Esophagus muscularis mucosa (tissue), 4 donors: ENCODE data around the gene HTATSF1. TPM values are rescaled to one million over a fixed set of nuclear protein-coding genes. Genes with fewer than 3 reads are reported as not detected.
A peak's percentile ranks its signal among the peaks of the same experiment; 100 is the strongest.

ENCODE experiments used
- DNase-seq: peaks from one replicate; pipeline ENCODE4 v3.0.0-alpha.2; 2017; ENCODE audit errors: extremely low spot score
- H3K27ac ChIP-seq, 4 donors: fragments of 200-600 bp; sonication (generic); replicated peaks in 1 of 4; 1 replicate in 3 of 4; 2 replicates in 1 of 4; pipeline ENCODE4 v1.5.1; 2016 to 2019; ENCODE audit warnings: mild to moderate bottlenecking in 1 of 4
- H3K27me3 ChIP-seq, 4 donors: fragments of 200-600 bp; sonication (generic); one replicate each; pipeline versions ENCODE4 v1.5.1 to v1.6.0; 2016 to 2019
- H3K36me3 ChIP-seq, 4 donors: fragments of 200-600 bp; sonication (generic); one replicate each; pipeline ENCODE4 v1.5.1; 2016 to 2019
- H3K4me1 ChIP-seq, 4 donors: fragments of 200-600 bp; sonication (generic); one replicate each; pipeline ENCODE4 v1.5.1; 2016 to 2019
- H3K4me3 ChIP-seq, 4 donors: fragments of 200-600 bp; sonication (generic); 1 replicate in 2 of 4; 2 replicates in 2 of 4; pipeline ENCODE4 v1.5.1; 2016 to 2019; ENCODE audit warnings: mild to moderate bottlenecking in 4 of 4, moderate library complexity in 1 of 4
- H3K9me3 ChIP-seq, 4 donors: fragments of 200-600 bp; sonication (generic); 1 replicate in 3 of 4; 2 replicates in 1 of 4; pipeline ENCODE4 v1.5.1; 2016 to 2019
- EP300 ChIP-seq: sonication (generic); formaldehyde crosslinking; IDR thresholded peaks from one replicate; pipeline ENCODE4 v1.6.1; 2017; ENCODE audit warnings: antibody characterized with exemption
- POLR2A ChIP-seq: fragments of 450-650 bp; IDR thresholded peaks from one replicate; pipeline ENCODE4 v1.6.1; 2017; ENCODE audit warnings: antibody characterized with exemption, moderate library complexity, mild to moderate bottlenecking, low read depth
- POLR2AphosphoS5 ChIP-seq, 2 donors: sonication (generic); formaldehyde crosslinking; IDR thresholded peaks; one replicate each; pipeline ENCODE4 v1.6.1; 2017; ENCODE audit warnings: antibody characterized with exemption in 2 of 2
- WGBS: methylation state at CpG from one replicate; pipeline ENCODE4 v1.1.5; 2018; 5-methylcytosine and 5-hydroxymethylcytosine counted together
- intact Hi-C: fragments of 100-400 bp; cut with DNase I; formaldehyde crosslinking; loops from one replicate; pipeline ENCODE4 v1.15.1; 2023
- total RNA-seq, 4 donors: library from RNA; depleted of rRNA; stranded (reverse); fragments of >200 nt; gene quantifications; one replicate each; pipeline versions ENCODE4 v1.1.0 to v1.2.1, GENCODE V29; 2016
- TF ChIP-seq, protein P1 (sequence below), 3 experiments: fragments of 200-600 bp in 2 of 3; fragments of 450-650 bp in 1 of 3; sonication (generic) in 2 of 3; IDR thresholded peaks; one replicate each; pipeline ENCODE4 v1.5.1; 2017 to 2019; ENCODE audit warnings: antibody characterized with exemption in 3 of 3, mild to moderate bottlenecking in 2 of 3, moderate library complexity in 1 of 3

The HTATSF1 gene
- total RNA-seq, 4 donors from 2014 or later, result 47.7 to 59.8 (median 55.4) TPM

DNA sequence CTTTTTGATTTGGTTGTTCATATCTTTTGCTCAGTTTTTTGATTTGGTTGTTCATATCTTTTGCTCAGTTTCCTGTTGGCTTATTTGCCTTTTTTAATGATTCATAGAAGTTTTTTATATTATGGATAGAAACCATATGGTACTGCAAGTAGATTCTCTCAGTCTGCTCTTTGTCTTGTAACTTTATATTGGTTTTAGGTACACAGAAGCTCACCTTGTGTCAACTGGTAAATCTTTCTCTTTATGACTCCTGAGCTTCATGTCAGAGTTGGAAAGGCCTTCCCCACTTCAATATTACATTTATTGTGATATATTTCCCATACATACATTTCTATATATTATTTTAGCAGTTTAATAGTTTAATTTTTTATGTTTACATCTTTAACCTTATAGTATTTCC lies 26.4 kb downstream of the HTATSF1 start:
- Histone ChIP-seq H3K36me3 (no peaks in the 10 kb centered on the region), H3K4me3 (no peak overlapping the region), H3K4me1 (peaks cover 15 to 19% (median 17%) of the 10 kb centered on the region in 4 donors), H3K27ac (no peak overlapping the region), H3K27me3 (no peaks in the 10 kb centered on the region), H3K9me3 (no peaks in the 10 kb centered on the region)
- TF ChIP-seq POLR2AphosphoS5 (IDR thresholded peaks at IDR 0.05) (no peak), POLR2A (no peak), EP300 (no peak)
- TF ChIP-seq, protein P1, sequence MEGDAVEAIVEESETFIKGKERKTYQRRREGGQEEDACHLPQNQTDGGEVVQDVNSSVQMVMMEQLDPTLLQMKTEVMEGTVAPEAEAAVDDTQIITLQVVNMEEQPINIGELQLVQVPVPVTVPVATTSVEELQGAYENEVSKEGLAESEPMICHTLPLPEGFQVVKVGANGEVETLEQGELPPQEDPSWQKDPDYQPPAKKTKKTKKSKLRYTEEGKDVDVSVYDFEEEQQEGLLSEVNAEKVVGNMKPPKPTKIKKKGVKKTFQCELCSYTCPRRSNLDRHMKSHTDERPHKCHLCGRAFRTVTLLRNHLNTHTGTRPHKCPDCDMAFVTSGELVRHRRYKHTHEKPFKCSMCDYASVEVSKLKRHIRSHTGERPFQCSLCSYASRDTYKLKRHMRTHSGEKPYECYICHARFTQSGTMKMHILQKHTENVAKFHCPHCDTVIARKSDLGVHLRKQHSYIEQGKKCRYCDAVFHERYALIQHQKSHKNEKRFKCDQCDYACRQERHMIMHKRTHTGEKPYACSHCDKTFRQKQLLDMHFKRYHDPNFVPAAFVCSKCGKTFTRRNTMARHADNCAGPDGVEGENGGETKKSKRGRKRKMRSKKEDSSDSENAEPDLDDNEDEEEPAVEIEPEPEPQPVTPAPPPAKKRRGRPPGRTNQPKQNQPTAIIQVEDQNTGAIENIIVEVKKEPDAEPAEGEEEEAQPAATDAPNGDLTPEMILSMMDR (IDR thresholded peaks at IDR 0.05), result no peak
- no peak for DNase-seq
- intact Hi-C loops, result no loop called here

DNA sequence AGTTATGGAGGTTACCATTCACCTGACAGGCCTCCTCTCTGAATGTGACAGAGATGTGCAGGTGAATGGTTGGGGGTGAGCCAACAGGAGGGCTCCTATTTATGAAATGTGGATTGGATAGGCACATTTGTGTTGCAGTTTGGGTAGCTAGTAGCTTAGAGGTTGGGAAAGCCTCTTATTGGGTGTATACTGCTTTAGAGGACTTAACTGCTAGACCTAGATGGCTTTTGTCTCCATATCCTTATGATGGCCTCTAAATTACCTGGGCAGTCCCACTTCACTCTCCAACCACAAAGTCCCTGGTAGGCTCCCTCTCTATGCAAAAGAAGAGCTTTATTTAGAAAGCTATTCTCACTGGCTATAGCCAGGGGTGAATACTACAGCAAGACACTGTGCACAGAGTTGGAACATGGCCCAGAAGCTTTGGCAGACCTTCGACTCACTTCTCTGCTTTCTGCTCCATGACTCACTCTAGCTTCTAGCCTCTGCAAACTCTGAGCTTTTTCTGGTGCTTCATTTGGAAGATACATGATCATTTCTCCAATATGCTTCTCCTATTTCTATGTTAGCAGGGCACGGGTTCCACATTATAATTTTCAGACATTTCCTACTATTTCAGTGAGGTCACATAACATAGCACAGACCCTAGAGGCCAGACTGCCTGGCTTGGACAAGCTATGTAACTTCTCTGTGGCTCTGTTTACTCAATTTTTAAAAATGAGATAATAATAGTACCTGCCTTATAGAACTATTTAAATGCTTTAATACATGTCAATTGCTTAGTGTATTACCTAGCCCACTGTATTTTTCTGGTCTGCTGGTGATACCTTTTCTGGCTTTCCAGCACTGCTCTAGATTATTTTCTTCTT lies 28.6 kb downstream of the HTATSF1 start:
- Histone ChIP-seq H3K27me3 (no peaks in the 10 kb centered on the region), H3K36me3 (no peaks in the 10 kb centered on the region), H3K4me3 (no peak overlapping the region), H3K9me3 (no peaks in the 10 kb centered on the region), H3K4me1 (peaks cover 15 to 19% (median 17%) of the 10 kb centered on the region in 4 donors), H3K27ac (peak overlapping the region; percentile 45 to 72 (median 59))
- 19% methylated on average over 2 of the region's 2 CpGs for WGBS
- peak; percentile 29 to 43 for TF ChIP-seq POLR2AphosphoS5 (IDR thresholded peaks at IDR 0.05)
- TF ChIP-seq, protein P1 (IDR thresholded peaks at IDR 0.05), result no peak
- DNase-seq, result no peak
- intact Hi-C loops, result loop anchor here (2.0 kb wide), 1 partner anchor 49 kb away; no protein-coding TSS in a partner anchor

DNA sequence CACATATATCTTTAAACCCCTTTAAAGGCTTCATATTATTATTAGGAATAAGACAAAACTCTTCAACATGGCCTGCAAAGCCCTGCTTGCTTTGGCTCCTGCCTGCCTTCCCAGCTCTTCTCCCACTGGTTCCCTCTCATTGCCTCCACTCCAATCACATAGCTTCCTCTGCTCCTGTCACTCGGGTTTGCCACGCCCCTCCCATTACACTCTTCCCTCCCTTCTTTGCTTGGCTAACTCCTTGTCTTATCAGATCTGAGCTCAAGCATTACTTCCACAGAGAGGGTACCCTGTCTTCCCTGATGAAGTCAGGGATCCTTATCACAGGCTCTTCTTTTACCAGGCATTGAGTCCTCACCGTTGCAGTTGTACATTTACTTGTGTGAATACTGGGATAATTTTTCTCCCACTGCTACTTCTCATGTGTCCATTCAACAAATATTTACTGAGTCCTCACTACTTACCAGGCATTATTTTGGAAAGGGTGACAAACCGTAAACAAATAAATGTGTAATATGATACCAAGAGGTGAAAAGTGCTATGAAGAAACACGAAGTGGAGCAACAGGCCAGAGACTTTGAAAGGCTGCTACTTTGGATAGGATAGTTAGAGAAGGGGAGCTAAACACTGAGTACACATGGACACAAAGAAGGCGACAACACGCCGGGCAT lies 31.4 kb downstream of the HTATSF1 start:
- H3K36me3 ChIP-seq, result no peaks in the 10 kb centered on the region
- H3K4me1 ChIP-seq, result peaks cover 15 to 19% (median 17%) of the 10 kb centered on the region in 4 donors
- H3K4me3 ChIP-seq, result no peak overlapping the region
- no peak overlapping the region for H3K27ac ChIP-seq
- WGBS, result 74% methylated on average over 8 of the region's 8 CpGs
- no peaks in the 10 kb centered on the region for H3K9me3 ChIP-seq
- H3K27me3 ChIP-seq, result no peaks in the 10 kb centered on the region
- TF ChIP-seq, protein P1 (IDR thresholded peaks at IDR 0.05), result no peak
- TF ChIP-seq POLR2AphosphoS5 (IDR thresholded peaks at IDR 0.05), result no peak
- no peak for TF ChIP-seq POLR2A
- TF ChIP-seq EP300, result no peak
- DNase-seq, result no peak
- intact Hi-C loops, result no loop called here

DNA sequence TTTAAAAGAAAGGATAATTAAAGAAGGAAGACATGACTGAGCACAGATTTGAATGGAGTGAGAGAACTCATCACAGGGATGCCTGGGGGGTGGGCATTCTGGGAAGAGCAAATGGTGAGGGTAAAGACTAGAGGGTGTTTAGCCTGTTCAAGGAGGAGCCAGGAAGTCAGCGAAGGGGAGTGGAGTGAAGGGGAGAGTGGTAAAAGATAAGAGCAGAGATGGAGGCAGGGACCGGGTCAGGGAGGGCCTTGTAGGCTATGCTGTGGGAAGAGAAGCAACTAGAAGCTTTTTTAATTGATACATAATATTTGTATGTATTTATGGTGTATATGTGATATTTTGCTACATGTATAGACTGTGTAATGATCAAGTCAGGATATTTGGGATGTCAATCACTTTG lies 32.4 kb downstream of the HTATSF1 start:
- DNase-seq, result no peak
- Histone ChIP-seq H3K36me3 (no peaks in the 10 kb centered on the region), H3K27ac (no peak overlapping the region), H3K4me3 (no peak overlapping the region), H3K9me3 (no peaks in the 10 kb centered on the region), H3K4me1 (peaks cover 15 to 19% (median 17%) of the 10 kb centered on the region in 4 donors), H3K27me3 (no peaks in the 10 kb centered on the region)
- WGBS, result 66% methylated on average over 2 of the region's 2 CpGs
- intact Hi-C loops, result no loop called here
- TF ChIP-seq, protein P1 (IDR thresholded peaks at IDR 0.05), result no peak
- TF ChIP-seq EP300, result no peak
- TF ChIP-seq POLR2A, result no peak
- TF ChIP-seq POLR2AphosphoS5 (IDR thresholded peaks at IDR 0.05), result no peak
